ENCODE measurements around the gene GAREM1.

- TF ChIP-seq ZFX (IDR thresholded peaks at IDR 0.05) (no peak), CTCF (conservative IDR thresholded peaks at IDR 0.05) (no peak)
Measured at GRCh38 chr18:32337347-32337746, 133.3 kb downstream of the GAREM1 start.
